Measurements from ENCODE around the gene ARHGAP6. TPM values are rescaled to one million over a fixed set of nuclear protein-coding genes. Genes with fewer than 3 reads are reported as not detected.

ARHGAP6 gene
- total RNA-seq, 6 experiments from 2014 or later = 0.38 to 1.2 (median 0.78) TPM

GRCh38 chrX:11532291-11533078 is 133.2 kb downstream of the ARHGAP6 start:
- Histone ChIP-seq H3K36me3 (no peaks in the 10 kb centered on the region), H3K4me3 (no peak overlapping the region), H3K27ac (no peak overlapping the region), H3K27me3 (no peaks in the 10 kb centered on the region), H3K9me3 (no peaks in the 10 kb centered on the region), H3K4me1 (no peaks in the 10 kb centered on the region)
- ATAC-seq = peak in 3 of 4 donors; percentile 14 to 33 (median 31)
- DNase-seq = no peak
- no peak for TF ChIP-seq POLR2A (IDR thresholded peaks at IDR 0.05)
- TF ChIP-seq, protein P1, sequence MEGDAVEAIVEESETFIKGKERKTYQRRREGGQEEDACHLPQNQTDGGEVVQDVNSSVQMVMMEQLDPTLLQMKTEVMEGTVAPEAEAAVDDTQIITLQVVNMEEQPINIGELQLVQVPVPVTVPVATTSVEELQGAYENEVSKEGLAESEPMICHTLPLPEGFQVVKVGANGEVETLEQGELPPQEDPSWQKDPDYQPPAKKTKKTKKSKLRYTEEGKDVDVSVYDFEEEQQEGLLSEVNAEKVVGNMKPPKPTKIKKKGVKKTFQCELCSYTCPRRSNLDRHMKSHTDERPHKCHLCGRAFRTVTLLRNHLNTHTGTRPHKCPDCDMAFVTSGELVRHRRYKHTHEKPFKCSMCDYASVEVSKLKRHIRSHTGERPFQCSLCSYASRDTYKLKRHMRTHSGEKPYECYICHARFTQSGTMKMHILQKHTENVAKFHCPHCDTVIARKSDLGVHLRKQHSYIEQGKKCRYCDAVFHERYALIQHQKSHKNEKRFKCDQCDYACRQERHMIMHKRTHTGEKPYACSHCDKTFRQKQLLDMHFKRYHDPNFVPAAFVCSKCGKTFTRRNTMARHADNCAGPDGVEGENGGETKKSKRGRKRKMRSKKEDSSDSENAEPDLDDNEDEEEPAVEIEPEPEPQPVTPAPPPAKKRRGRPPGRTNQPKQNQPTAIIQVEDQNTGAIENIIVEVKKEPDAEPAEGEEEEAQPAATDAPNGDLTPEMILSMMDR (IDR thresholded peaks at IDR 0.05) = no peak
- intact Hi-C loops (cut with DNase I) = no loop called here

DNA sequence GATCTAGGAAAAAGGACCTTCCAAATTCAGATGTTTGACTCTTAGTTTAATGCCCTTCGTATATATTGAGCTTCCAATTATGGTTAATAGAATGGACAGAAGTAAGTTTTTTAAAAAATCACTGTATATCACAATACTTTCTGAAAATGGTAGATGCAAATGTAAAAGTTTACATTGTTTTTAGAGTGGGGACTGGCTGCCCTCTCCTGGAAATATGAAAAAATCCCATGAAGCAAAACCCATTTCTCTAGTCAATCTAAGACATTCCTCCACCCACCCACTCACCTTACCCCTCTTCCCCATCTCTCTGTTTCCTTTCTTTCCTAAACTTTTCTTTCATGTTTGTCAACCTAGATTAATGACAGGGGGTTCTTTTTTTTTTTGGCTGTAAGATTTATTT is 134.5 kb downstream of the ARHGAP6 start:
- Histone ChIP-seq H3K36me3 (no peaks in the 10 kb centered on the region), H3K4me1 (no peaks in the 10 kb centered on the region), H3K27me3 (no peaks in the 10 kb centered on the region), H3K4me3 (no peak overlapping the region), H3K9me3 (no peaks in the 10 kb centered on the region), H3K27ac (no peak overlapping the region)
- DNase-seq (no peak), ATAC-seq (no peak)
- intact Hi-C loops (cut with DNase I) = no loop called here
- TF ChIP-seq, protein P1 (IDR thresholded peaks at IDR 0.05) = peak; percentile 21 to 40 (median 30)
- no peak for TF ChIP-seq POLR2A (IDR thresholded peaks at IDR 0.05)
- WGBS (ENCODE audit: insufficient coverage, low coverage, low lambda C conversion rate, missing lambda C conversion rate) = 8% methylated on average over 1 of the region's 1 CpG

- H3K27me3 ChIP-seq = no peaks in the 10 kb centered on the region
- no peak overlapping the region for H3K4me3 ChIP-seq
- no peaks in the 10 kb centered on the region for H3K9me3 ChIP-seq
- H3K36me3 ChIP-seq = no peaks in the 10 kb centered on the region
- H3K4me1 ChIP-seq = no peaks in the 10 kb centered on the region
- DNase-seq = no peak
- intact Hi-C loops (cut with DNase I) = no loop called here
- 43% methylated on average over 3 of the region's 3 CpGs for WGBS (ENCODE audit: insufficient coverage, low coverage, low lambda C conversion rate, missing lambda C conversion rate)
- no peak for ATAC-seq
- no peak for TF ChIP-seq POLR2A (IDR thresholded peaks at IDR 0.05)
- TF ChIP-seq, protein P1 (IDR thresholded peaks at IDR 0.05) = no peak
- H3K27ac ChIP-seq = no peak overlapping the region
These were observed 135.1 kb downstream of the ARHGAP6 start for GRCh38 chrX:11530621-11531020.

- WGBS (ENCODE audit: insufficient coverage, low coverage, low lambda C conversion rate, missing lambda C conversion rate) = 65% methylated on average over 2 of the region's 2 CpGs
- DNase-seq = no peak
- Histone ChIP-seq H3K36me3 (no peaks in the 10 kb centered on the region), H3K4me1 (no peaks in the 10 kb centered on the region), H3K9me3 (no peaks in the 10 kb centered on the region), H3K27ac (no peak overlapping the region), H3K27me3 (no peaks in the 10 kb centered on the region), H3K4me3 (no peak overlapping the region)
- intact Hi-C loops (cut with DNase I) = no loop called here
- no peak for TF ChIP-seq POLR2A (IDR thresholded peaks at IDR 0.05)
- TF ChIP-seq, protein P1 (IDR thresholded peaks at IDR 0.05) = no peak
- no peak for ATAC-seq
These were observed 137.1 kb downstream of the ARHGAP6 start for GRCh38 chrX:11528623-11529022.
